Activated CD8-positive, alpha-beta memory T cell treated with anti-CD3 and anti-CD28 coated beads for 48 hours (primary cell): ENCODE results near the gene FNDC7.
"Not testable (repeated sequence)": the region's sequence is repeated elsewhere in the genome, so short reads cannot be mapped to it uniquely, and the experiment has no call there.

Experiments
- DNase-seq, 3 experiments: peaks; one replicate each; pipeline ENCODE4 v3.0.0-alpha.2; 2020; ENCODE audit warnings: low read depth in 2 of 3, low spot score in 2 of 3

Gene FNDC7

GRCh38 chr1:108699375-108700332 is 13.1 kb upstream of the FNDC7 start:
- no peak for DNase-seq

- DNase-seq, result no peak
These were observed 11.4 kb upstream of the FNDC7 start for GRCh38 chr1:108701176-108701849.

- DNase-seq, result not testable (repeated sequence)
These were observed 10.6 kb upstream of the FNDC7 start for GRCh38 chr1:108702109-108702508.

- DNase-seq, result no peak
These were observed 8.8 kb upstream of the FNDC7 start for GRCh38 chr1:108703939-108704338.

- DNase-seq, result no peak
These were observed 8.2 kb upstream of the FNDC7 start for GRCh38 chr1:108704496-108704895.

GRCh38 chr1:108706643-108707042 is 6.1 kb upstream of the FNDC7 start:
- DNase-seq, result no peak

GRCh38 chr1:108708691-108709660 is 3.7 kb upstream of the FNDC7 start:
- peak in 2 of 3 experiments; percentile 27 to 28 for DNase-seq

GRCh38 chr1:108715932-108716331 is 3.2 kb downstream of the FNDC7 start:
- DNase-seq, result no peak

GRCh38 chr1:108716437-108717230 is 3.9 kb downstream of the FNDC7 start:
- DNase-seq, result no peak

- no peak for DNase-seq
These were observed 5.1 kb downstream of the FNDC7 start for GRCh38 chr1:108717774-108718316.

GRCh38 chr1:108718927-108719655 is 6.4 kb downstream of the FNDC7 start:
- DNase-seq, result no peak

GRCh38 chr1:108719656-108720435 is 7.1 kb downstream of the FNDC7 start:
- DNase-seq, result no peak

GRCh38 chr1:108722292-108722691 is 9.6 kb downstream of the FNDC7 start:
- DNase-seq, result no peak

- no peak for DNase-seq
These were observed 13.2 kb downstream of the FNDC7 start for GRCh38 chr1:108725906-108726305.

GRCh38 chr1:108728327-108728923 is 15.7 kb downstream of the FNDC7 start:
- DNase-seq, result no peak

- DNase-seq, result no peak
These were observed 16.8 kb downstream of the FNDC7 start for GRCh38 chr1:108729481-108729880.

GRCh38 chr1:108732398-108732797 is 19.7 kb downstream of the FNDC7 start:
- no peak for DNase-seq
